ENCODE results near the gene MAGI2.
"Not testable (repeated sequence)": the region's sequence is repeated elsewhere in the genome, so short reads cannot be mapped to it uniquely, and the experiment has no call there.

Gene MAGI2

GRCh38 chr7:78605119-78605518 is 848.3 kb downstream of the MAGI2 start:
- no peak for DNase-seq

- no peak for DNase-seq
These were observed 851.7 kb downstream of the MAGI2 start for GRCh38 chr7:78601728-78602127.

- DNase-seq, result no peak
These were observed 859.3 kb downstream of the MAGI2 start for GRCh38 chr7:78594156-78594555.

GRCh38 chr7:78588393-78588792 is 865.1 kb downstream of the MAGI2 start:
- DNase-seq, result no peak

- no peak for DNase-seq
These were observed 865.9 kb downstream of the MAGI2 start for GRCh38 chr7:78587443-78588044.

GRCh38 chr7:78585980-78586379 is 867.5 kb downstream of the MAGI2 start:
- DNase-seq, result no peak

GRCh38 chr7:78578686-78579085 is 874.8 kb downstream of the MAGI2 start:
- DNase-seq, result no peak

DNA sequence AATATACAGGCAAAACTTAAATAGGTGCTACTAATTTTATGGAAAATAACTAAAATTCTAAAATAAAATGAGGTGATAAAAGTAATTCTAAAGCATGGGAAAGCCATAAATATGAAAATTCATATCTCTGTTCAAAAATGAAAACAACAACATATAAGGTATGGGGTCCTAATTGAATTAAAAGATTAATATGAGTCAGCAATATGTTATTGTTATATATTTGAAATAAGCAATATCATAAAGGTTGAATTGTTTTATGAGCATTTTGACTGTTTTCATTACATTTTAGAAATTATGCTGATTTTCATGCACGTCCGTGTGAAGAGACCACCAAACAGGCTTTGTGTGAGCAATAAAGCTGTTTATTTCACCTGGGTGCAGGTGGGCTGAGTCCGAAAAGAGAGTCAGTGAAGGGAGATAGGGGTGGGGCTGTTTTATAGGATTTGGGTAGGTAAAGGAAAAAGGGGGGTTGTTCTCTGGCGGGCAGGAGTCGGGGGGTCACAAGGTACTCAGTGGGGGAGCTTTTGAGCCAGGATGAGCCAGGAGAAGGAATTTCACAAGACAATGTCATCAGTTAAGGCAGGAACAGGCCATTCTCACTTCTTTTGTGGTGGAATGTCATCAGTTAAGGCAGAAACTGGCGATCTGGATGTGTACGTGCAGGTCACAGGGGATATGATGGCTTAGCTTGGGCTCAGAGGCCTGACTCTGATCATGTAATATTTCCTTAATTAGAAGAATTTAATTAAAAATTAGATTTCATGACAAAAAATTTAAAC is 876.1 kb downstream of the MAGI2 start:
- not testable (repeated sequence) for DNase-seq

GRCh38 chr7:78576236-78576635 is 877.2 kb downstream of the MAGI2 start:
- no peak for DNase-seq

GRCh38 chr7:78571292-78571691 is 882.2 kb downstream of the MAGI2 start:
- DNase-seq, result no peak

GRCh38 chr7:78568690-78569089 is 884.8 kb downstream of the MAGI2 start:
- DNase-seq, result no peak

GRCh38 chr7:78567836-78568235 is 885.6 kb downstream of the MAGI2 start:
- no peak for DNase-seq

DNA sequence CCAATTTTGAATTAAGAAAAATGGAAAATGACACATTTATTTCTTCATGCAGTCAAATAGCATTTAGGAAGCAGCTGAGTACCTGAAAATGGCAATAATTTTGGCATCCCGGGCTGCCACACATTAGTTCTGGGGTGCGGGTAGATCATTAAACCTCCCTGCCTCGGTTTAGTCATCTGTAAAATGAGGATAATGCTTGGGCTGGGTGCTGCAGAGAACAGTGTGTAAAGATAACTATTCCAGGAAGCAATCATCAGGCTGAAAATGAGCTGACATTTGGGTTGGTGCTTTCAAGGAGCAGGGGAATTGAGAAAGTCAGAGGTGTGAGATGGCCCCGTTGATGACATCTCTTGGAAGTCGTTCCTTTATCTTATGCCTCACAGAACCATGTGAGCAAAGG is 887.7 kb downstream of the MAGI2 start:
- no peak for DNase-seq

- no peak for DNase-seq
These were observed 890.3 kb downstream of the MAGI2 start for GRCh38 chr7:78563191-78563590.

DNA sequence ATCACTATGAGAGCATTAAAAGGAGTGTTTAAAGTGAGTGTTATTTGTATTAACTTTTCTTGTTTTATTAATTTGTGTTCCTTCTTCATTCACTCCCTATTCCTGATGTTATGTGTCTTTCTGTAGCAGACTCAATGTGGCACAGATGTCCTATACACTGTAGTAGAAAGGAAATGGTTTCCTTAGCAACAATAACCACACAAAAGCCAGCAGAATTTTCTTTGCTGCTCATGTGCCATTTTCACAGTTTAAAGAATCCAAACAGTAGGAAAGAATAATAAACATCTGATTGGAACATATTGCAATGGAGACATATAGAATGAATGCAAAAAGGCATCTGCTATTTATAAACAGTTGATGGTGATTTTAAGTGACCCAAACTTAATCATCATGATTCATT is 891.3 kb downstream of the MAGI2 start:
- no peak for DNase-seq

- DNase-seq, result no peak
These were observed 894.9 kb downstream of the MAGI2 start for GRCh38 chr7:78558566-78558965.

DNA sequence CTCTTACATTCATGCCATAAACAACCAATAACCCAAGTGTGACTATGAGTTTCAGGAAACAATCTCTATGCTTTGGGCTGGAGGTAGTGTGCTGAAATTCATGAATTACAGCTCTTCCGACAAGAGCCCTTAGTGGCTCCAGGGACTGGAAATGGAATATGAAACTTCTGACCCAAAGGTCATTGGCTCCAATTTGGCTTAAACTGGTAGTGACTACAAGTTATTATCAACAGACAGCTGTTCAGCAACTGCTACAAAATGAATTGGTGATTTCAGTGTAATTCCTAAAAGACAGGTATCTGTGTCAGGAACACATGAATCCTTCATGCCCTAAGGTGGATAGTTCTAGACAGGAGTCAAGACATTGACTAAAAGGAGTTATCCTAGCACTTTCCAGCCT is 909.5 kb downstream of the MAGI2 start:
- DNase-seq, result no peak

DNA sequence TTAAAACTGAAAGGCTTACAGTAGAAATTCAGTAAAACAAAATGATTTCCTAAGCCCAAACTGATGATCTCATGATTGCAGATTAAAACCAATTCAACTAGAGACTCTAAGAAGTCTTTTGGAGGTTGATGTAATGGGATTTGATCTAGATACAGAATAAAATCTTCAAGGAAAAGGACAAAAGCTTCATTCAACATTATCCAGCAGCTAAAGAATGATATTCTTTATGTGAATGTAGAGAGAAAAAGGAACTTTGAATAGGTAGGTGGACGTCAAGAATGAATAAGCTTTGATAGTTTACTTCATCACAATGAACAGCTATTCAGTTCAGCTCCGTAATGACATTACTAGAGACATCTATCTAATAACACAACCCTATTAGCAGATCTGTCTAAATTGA is 910.5 kb downstream of the MAGI2 start:
- no peak for DNase-seq

GRCh38 chr7:78542541-78542940 is 910.9 kb downstream of the MAGI2 start:
- no peak for DNase-seq

DNA sequence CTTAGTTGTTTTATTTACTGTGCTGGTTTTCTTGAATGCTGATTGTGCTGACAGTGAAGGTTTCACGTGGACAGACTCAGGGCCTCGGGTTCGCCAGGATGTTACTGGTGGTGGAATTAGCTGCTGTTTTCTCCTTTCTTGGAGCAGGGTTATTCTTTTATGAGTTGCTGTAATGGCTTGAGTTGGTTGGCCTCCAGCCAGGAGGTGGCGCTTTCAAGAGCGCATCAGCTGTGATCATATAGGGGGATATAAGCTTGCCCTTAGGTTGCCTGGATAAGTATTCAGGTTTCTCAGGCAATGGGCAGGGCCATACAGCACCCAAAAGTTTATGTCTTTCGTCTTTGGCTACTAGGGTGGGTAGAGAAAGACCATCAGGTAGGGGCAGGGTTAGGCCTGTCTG is 913.6 kb downstream of the MAGI2 start:
- DNase-seq, result no peak

DNA sequence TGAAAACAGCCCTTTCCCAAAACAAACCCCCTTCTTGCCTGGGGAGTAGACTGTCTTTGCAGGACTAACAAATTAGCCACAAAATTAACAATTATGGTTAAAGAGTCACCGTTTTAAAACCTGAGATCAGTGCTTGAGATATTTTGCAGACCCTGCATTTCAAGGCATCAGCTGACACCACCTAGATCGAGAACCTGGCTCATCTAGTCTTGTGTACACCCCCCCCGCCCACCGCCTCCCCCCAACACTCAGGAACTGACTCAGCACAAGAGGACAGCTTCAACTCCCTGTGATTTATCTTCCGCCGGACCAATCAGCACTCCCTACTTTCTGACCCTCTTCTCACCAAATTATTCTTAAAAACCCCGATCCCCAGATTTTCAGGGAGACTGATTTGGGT is 917.8 kb downstream of the MAGI2 start:
- DNase-seq, result no peak

DNA sequence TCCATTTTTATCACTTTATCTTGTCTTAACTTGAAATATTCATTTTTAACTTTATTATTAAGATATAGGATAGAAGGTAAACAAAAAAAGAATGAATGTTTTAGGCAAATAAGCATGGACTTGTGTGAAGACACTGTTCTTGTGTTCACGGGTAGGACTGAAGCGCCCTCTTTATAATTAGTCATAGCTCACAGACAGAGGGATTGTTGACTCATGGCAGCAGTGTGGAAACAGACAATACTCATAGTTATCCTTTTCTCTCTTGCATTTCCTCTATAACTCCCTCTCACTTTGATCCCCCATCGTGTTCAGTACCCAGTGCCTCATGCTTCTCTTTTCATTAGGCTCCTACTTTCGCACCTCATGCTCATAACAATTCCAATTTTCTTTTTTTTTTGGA is 923.1 kb downstream of the MAGI2 start:
- no peak for DNase-seq

DNA sequence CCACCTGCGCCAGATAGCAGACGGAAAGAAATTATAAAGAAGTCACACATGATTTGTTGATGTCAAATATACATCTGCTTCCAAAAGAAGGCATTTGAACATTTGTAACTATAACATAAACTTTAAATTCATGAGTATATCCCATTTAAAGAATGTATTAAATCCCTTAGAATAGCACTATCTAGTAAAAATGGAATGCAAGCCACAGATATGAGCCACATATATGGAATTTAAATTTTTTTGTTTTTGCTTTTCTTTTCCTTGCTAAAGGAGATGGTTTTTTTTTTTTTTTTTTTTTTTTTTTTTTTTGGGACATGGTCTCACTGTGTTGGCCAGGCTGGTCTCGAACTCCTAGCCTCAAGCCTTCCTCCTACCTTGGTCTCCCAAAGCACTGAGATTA is 924.1 kb downstream of the MAGI2 start:
- DNase-seq, result no peak

DNA sequence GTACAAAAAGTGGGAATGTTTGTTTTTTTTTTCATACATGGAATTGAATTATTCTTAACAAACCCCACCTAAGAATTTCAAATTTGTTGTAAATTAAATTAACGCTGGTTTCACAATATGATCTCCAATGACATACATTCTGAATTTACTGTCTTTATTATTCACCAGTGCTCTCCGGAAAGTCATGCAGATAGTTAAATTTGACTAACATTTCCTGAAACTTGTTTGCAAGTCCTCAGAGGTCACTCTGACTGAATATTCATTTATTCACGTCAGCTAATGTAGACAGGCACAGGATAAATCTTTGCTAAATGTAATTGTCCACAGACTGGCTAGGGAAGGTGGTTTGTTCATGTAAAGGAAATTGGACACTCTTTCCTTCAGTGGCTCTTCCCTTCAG is 924.5 kb downstream of the MAGI2 start:
- no peak for DNase-seq

DNA sequence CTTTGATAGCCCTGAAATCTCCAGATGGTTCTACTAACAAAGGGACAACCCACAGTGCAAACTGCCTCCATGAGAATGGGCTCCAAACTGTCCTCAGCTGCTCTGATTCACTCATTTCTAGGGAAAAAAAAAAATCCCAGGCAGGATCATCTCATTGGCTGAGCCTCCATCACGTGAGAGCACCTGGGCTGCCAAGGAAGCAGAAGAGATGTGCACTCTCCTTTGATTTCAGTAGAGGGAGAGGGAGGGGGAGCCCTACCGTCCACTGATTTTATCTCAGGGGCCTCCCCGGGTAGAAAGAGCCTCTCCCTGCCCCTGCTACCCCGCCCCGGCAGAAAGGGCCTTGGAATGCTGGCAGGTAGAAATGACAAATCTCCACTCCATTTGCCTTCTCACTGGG is 929.5 kb downstream of the MAGI2 start:
- DNase-seq, result no peak
